GM06990 (cell line): Measurements from ENCODE around the gene COX11.

Experiments used
- DNase-seq: peaks from one replicate; pipeline ENCODE4 v3.0.0-alpha.2; 2011; ENCODE audit not compliant: insufficient read length; ENCODE audit errors: extremely low read depth
- H3K27me3 ChIP-seq: replicated peaks from 2 replicates; pipeline ENCODE4 v1.6.0; 2011; ENCODE audit warnings: low read length; ENCODE audit not compliant: control insufficient read depth, insufficient read depth
- H3K36me3 ChIP-seq: 2 replicates; pipeline ENCODE4 v1.5.1; 2011; ENCODE audit warnings: low read length; ENCODE audit not compliant: control insufficient read depth, insufficient read depth
- H3K4me3 ChIP-seq: replicated peaks from 2 replicates; pipeline ENCODE4 v1.5.1; 2011; ENCODE audit warnings: low read depth, mild to moderate bottlenecking, control low read depth, low read length
- CTCF ChIP-seq: IDR thresholded peaks from 2 replicates; pipeline ENCODE4 v1.5.1; 2011; ENCODE audit warnings: low read length, control low read depth, mild to moderate bottlenecking, inconsistent platforms; ENCODE audit not compliant: insufficient read depth, poor library complexity, severe bottlenecking

The COX11 gene

GRCh38 chr17:54982399-54982798 is 13.9 kb upstream of the COX11 start:
- DNase-seq: no peak
- Histone ChIP-seq H3K36me3 (no peaks in the 10 kb centered on the region), H3K27me3 (no peaks in the 10 kb centered on the region), H3K4me3 (no peak overlapping the region)
- no peak for TF ChIP-seq CTCF

GRCh38 chr17:54980375-54980774 is 11.9 kb upstream of the COX11 start:
- Histone ChIP-seq H3K27me3 (no peaks in the 10 kb centered on the region), H3K4me3 (no peak overlapping the region), H3K36me3 (no peaks in the 10 kb centered on the region)
- DNase-seq: no peak
- no peak for TF ChIP-seq CTCF

- Histone ChIP-seq H3K36me3 (no peaks in the 10 kb centered on the region), H3K27me3 (no peaks in the 10 kb centered on the region), H3K4me3 (no peak overlapping the region)
- TF ChIP-seq CTCF: no peak
- no peak for DNase-seq
Measured at GRCh38 chr17:54979657-54980056, 11.2 kb upstream of the COX11 start.

- no peak for DNase-seq
- Histone ChIP-seq H3K36me3 (no peaks in the 10 kb centered on the region), H3K27me3 (no peaks in the 10 kb centered on the region), H3K4me3 (no peak overlapping the region)
- no peak for TF ChIP-seq CTCF
Measured at GRCh38 chr17:54977744-54978143, 9.3 kb upstream of the COX11 start.

- Histone ChIP-seq H3K27me3 (no peaks in the 10 kb centered on the region), H3K4me3 (no peak overlapping the region), H3K36me3 (no peaks in the 10 kb centered on the region)
- TF ChIP-seq CTCF: no peak
- peak; percentile 3 for DNase-seq
Measured at GRCh38 chr17:54976316-54976715, 7.9 kb upstream of the COX11 start.

GRCh38 chr17:54974759-54975158 is 6.3 kb upstream of the COX11 start:
- DNase-seq: no peak
- Histone ChIP-seq H3K4me3 (no peak overlapping the region), H3K27me3 (no peaks in the 10 kb centered on the region), H3K36me3 (no peaks in the 10 kb centered on the region)
- TF ChIP-seq CTCF: no peak
